Gastrocnemius medialis (tissue), 4 donors: Measurements from ENCODE around the gene TMTC1. TPM values are rescaled to one million over a fixed set of nuclear protein-coding genes. Genes with fewer than 3 reads are reported as not detected.

Experiments used
- ATAC-seq, 2 donors: fragments of 150-250 bp; one replicate each; pipeline ENCODE4 v1.9.1; 2016
- DNase-seq, 2 donors: peaks; one replicate each; pipeline ENCODE4 v3.0.0-alpha.2; 2019
- H3K27ac ChIP-seq, 4 donors: fragments of 200-600 bp; sonication (generic); 1 replicate in 1 of 4; 2 replicates in 3 of 4; pipeline ENCODE4 v1.5.1; 2016 to 2018; ENCODE audit warnings: mild to moderate bottlenecking in 2 of 4, moderate library complexity in 1 of 4
- H3K27me3 ChIP-seq, 3 donors: fragments of 200-600 bp; sonication (generic) in 2 of 3; 1 replicate in 1 of 3; 2 replicates in 2 of 3; pipeline versions ENCODE4 v1.5.1 to v1.6.0; 2016 to 2019; ENCODE audit warnings: mild to moderate bottlenecking in 1 of 3, moderate library complexity in 1 of 3
- H3K36me3 ChIP-seq, 2 donors: fragments of 200-600 bp; sonication (generic) in 1 of 2; one replicate each; pipeline ENCODE4 v1.5.1; 2017 to 2018
- H3K4me1 ChIP-seq, 2 donors: fragments of 200-600 bp; sonication (generic) in 1 of 2; one replicate each; pipeline ENCODE4 v1.5.1; 2016 to 2017; ENCODE audit warnings: mild to moderate bottlenecking in 2 of 2
- H3K4me3 ChIP-seq, 4 donors: fragments of 200-600 bp; sonication (generic) in 3 of 4; 1 replicate in 1 of 4; 2 replicates in 3 of 4; pipeline ENCODE4 v1.5.1; 2016 to 2019; ENCODE audit warnings: mild to moderate bottlenecking in 2 of 4
- H3K9me3 ChIP-seq, 3 donors: fragments of 200-600 bp; sonication (generic) in 2 of 3; 1 replicate in 1 of 3; 2 replicates in 2 of 3; pipeline ENCODE4 v1.5.1; 2016 to 2019
- POLR2A ChIP-seq, 2 donors: fragments of 450-650 bp; IDR thresholded peaks; one replicate each; pipeline ENCODE4 v1.6.1; 2017; ENCODE audit warnings: antibody characterized with exemption in 2 of 2, mild to moderate bottlenecking in 2 of 2, moderate library complexity in 2 of 2
- in situ Hi-C, 4 donors: fragments of 200-750 bp; cut with MboI; loops; one replicate each; pipeline versions ENCODE4 v1.15.0 to v1.8.0; 2017; ENCODE audit warnings: low sequenced_read_pairs in 4 of 4
- intact Hi-C: fragments of 100-400 bp; cut with DNase I; formaldehyde crosslinking; loops from one replicate; pipeline ENCODE4 v1.15.1; 2023; ENCODE audit warnings: low total_unique reads
- total RNA-seq, 4 donors: library from RNA; depleted of rRNA; stranded (reverse); fragments of >200 nt; gene quantifications; one replicate each; pipeline versions ENCODE4 v1.1.0 to v1.2.3, GENCODE V29; 2016
- TF ChIP-seq, protein P1 (sequence below), 5 experiments: fragments of 450-650 bp in 3 of 5; fragments of 200-600 bp in 2 of 5; sonication (generic) in 2 of 5; IDR thresholded peaks in 4 of 5; conservative IDR thresholded peaks in 1 of 5; 1 replicate in 4 of 5; 2 replicates in 1 of 5; pipeline ENCODE4 v1.5.1; 2016 to 2019; ENCODE audit warnings: antibody characterized with exemption in 5 of 5, mild to moderate bottlenecking in 3 of 5, moderate library complexity in 3 of 5

TMTC1 gene
- total RNA-seq, 4 donors from 2014 or later = 38.5 to 83.5 (median 42.6) TPM

DNA sequence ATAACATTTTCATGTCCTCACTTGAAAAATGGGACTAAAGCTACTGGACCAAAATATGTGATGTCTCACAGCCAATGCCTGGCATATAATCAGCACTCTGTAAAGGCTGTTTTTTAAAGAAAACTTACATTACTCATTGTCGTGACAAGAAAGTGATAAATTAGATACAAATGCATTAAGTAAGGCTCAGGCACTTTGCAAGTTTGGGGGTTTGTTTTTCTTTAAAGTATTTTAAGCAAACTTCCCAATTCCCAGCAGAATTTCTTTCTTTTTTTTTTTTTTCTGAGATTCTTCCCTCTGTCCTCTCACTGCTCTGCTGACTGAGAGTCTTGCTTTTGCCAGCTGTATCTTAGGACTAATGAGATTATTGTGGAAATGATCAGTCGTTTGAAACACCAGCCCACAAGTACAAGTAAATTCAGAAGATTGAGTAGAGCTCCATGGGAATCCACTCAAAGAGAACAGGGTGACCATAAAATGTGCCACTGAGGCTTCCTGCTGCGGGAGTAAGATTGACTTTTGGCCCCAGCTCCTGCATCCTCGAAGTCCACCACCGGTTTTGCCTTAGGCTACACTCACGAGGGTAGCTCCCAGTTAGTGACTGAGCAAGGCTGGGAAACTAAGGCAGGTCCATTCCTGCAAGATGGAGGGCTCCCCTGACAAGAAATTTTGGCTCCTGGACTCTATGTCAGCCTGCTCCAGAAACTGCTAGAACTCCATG lies 82.8 kb downstream of the TMTC1 start:
- Histone ChIP-seq H3K4me3 (no peak overlapping the region), H3K27me3 (no peaks in the 10 kb centered on the region), H3K4me1 (peaks cover 0 to 18% of the 10 kb centered on the region in 2 donors), H3K36me3 (no peaks in the 10 kb centered on the region), H3K27ac (no peak overlapping the region), H3K9me3 (no peaks in the 10 kb centered on the region)
- DNase-seq (no peak), ATAC-seq (no peak)
- intact Hi-C loops = no loop called here
- no peak for TF ChIP-seq POLR2A (IDR thresholded peaks at IDR 0.05)
- TF ChIP-seq, protein P1, sequence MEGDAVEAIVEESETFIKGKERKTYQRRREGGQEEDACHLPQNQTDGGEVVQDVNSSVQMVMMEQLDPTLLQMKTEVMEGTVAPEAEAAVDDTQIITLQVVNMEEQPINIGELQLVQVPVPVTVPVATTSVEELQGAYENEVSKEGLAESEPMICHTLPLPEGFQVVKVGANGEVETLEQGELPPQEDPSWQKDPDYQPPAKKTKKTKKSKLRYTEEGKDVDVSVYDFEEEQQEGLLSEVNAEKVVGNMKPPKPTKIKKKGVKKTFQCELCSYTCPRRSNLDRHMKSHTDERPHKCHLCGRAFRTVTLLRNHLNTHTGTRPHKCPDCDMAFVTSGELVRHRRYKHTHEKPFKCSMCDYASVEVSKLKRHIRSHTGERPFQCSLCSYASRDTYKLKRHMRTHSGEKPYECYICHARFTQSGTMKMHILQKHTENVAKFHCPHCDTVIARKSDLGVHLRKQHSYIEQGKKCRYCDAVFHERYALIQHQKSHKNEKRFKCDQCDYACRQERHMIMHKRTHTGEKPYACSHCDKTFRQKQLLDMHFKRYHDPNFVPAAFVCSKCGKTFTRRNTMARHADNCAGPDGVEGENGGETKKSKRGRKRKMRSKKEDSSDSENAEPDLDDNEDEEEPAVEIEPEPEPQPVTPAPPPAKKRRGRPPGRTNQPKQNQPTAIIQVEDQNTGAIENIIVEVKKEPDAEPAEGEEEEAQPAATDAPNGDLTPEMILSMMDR (IDR thresholded peaks at IDR 0.05 in 4 of 5, conservative IDR thresholded peaks at IDR 0.05 in 1 of 5) = no peak
- in situ Hi-C loops = no loop called here

DNA sequence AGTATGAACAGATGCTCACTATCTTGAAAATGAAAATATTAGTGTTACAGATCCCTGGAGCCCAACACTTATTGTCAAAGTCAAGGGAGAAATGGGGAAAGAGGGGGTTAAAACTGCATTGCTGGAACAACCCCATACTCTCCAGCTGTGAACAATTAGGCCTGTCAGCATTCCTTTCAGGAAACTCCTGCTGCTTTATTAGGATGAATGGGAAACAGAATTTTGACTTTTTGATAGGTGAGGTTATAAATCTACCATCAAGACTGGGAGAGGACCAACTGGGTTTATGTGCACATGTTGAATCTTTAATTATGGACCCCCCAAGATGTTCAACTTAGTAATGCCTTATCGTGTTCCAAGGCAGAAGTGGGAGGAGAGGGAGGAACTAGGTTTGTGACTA lies 85.0 kb downstream of the TMTC1 start:
- TF ChIP-seq, protein P1 (IDR thresholded peaks at IDR 0.05 in 4 of 5, conservative IDR thresholded peaks at IDR 0.05 in 1 of 5) = no peak
- TF ChIP-seq POLR2A (IDR thresholded peaks at IDR 0.05) = no peak

DNA sequence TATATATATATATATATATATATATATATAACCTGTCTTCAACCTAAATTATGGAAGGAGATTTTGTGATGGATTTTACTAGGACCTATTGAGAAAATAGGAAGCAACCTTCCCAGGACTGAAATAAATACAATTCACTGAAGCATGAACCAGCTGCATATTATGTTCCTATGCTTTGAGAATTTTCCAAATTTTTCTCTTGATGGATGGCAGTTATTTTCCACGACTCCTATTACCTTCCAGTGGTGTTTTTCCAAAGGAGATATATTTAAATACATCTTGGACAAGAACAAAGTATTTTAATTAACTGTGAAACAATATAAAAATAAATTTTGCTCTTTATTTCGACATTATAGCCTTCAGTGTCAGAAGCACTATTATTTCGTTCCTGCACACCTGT lies 87.9 kb downstream of the TMTC1 start:
- ATAC-seq = no peak
- Histone ChIP-seq H3K4me1 (no peaks in the 10 kb centered on the region), H3K4me3 (no peak overlapping the region), H3K27ac (no peak overlapping the region), H3K9me3 (no peaks in the 10 kb centered on the region), H3K36me3 (no peaks in the 10 kb centered on the region), H3K27me3 (no peaks in the 10 kb centered on the region)
- TF ChIP-seq POLR2A (IDR thresholded peaks at IDR 0.05) = no peak
- TF ChIP-seq, protein P1 (IDR thresholded peaks at IDR 0.05 in 4 of 5, conservative IDR thresholded peaks at IDR 0.05 in 1 of 5) = no peak
- intact Hi-C loops = no loop called here
- in situ Hi-C loops = no loop called here
- DNase-seq = no peak

More for the DNA sequence above, 85.0 kb downstream of the TMTC1 start:
- H3K4me1 ChIP-seq = peaks cover 0 to 17% of the 10 kb centered on the region in 2 donors
- no peak overlapping the region for H3K27ac ChIP-seq
- intact Hi-C loops (no loop called here), in situ Hi-C loops (no loop called here)
- no peaks in the 10 kb centered on the region for H3K9me3 ChIP-seq
- no peaks in the 10 kb centered on the region for H3K36me3 ChIP-seq
- H3K4me3 ChIP-seq = no peak overlapping the region
- H3K27me3 ChIP-seq = no peaks in the 10 kb centered on the region
- DNase-seq (no peak), ATAC-seq (no peak)

DNA sequence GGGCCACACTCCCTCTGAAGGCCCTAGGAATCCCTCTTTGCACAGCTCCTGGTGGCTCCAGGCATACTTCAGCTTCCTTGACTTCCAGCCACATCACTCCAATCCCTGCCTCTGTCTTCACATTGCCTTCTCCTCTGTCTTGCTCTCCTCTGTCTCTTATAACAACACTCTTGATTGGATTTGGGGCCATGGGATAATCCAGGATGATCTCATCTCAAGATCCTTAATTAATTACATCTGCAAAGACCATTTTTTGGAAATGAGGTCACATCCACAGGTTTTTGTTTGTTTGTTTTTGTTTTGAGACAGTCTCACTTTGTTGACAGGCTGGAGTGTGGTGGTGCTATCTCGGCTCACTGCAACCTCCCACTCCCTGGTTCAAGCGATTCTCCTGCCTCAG lies 88.7 kb downstream of the TMTC1 start:
- no peaks in the 10 kb centered on the region for H3K4me1 ChIP-seq
- H3K27ac ChIP-seq = no peak overlapping the region
- intact Hi-C loops (no loop called here), in situ Hi-C loops (no loop called here)
- no peak for DNase-seq
- no peaks in the 10 kb centered on the region for H3K36me3 ChIP-seq
- no peak overlapping the region for H3K4me3 ChIP-seq
- TF ChIP-seq, protein P1 (IDR thresholded peaks at IDR 0.05 in 4 of 5, conservative IDR thresholded peaks at IDR 0.05 in 1 of 5) = no peak
- no peak for TF ChIP-seq POLR2A (IDR thresholded peaks at IDR 0.05)
- H3K9me3 ChIP-seq = no peaks in the 10 kb centered on the region
- no peaks in the 10 kb centered on the region for H3K27me3 ChIP-seq
- no peak for ATAC-seq

DNA sequence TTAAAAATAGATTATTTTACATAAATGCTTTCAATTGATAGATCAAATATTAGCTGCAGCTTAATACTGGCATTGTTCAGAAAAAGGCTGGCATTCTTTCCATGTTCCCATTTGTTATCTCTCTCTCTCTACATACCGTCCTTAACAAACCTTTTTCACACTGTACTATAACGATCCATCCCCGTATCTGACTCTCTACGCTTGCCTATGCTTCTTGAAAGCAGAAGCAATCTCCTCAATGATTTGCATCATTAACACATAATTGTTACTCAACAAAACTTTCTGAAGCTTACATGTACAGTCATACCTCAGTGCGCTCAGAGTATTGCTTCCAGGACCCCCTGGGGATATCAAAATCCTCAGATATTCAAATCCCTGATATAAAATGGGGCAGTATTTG lies 89.7 kb downstream of the TMTC1 start:
- no peaks in the 10 kb centered on the region for H3K9me3 ChIP-seq
- H3K27ac ChIP-seq = no peak overlapping the region
- ATAC-seq (no peak), DNase-seq (no peak)
- no peak overlapping the region for H3K4me3 ChIP-seq
- no peaks in the 10 kb centered on the region for H3K27me3 ChIP-seq
- TF ChIP-seq POLR2A (IDR thresholded peaks at IDR 0.05) = no peak
- TF ChIP-seq, protein P1 (IDR thresholded peaks at IDR 0.05 in 4 of 5, conservative IDR thresholded peaks at IDR 0.05 in 1 of 5) = no peak
- H3K36me3 ChIP-seq = no peaks in the 10 kb centered on the region
- H3K4me1 ChIP-seq = no peaks in the 10 kb centered on the region
- intact Hi-C loops = no loop called here
- in situ Hi-C loops = no loop called here
